DOHH2 (cell line): ENCODE results near the gene PAOX.

ENCODE experiments used
- CTCF ChIP-seq: fragments of 200-600 bp; sonication (generic); IDR thresholded peaks from one replicate; pipeline ENCODE4 v1.5.1; 2014; ENCODE audit warnings: antibody characterized with exemption, mild to moderate bottlenecking, low read depth, low read length; ENCODE audit not compliant: poor library complexity, severe bottlenecking
- EZH2phosphoT487 ChIP-seq: fragments of 200-600 bp; sonication (generic); IDR thresholded peaks from 2 replicates; pipeline ENCODE4 v1.6.1; 2017; ENCODE audit warnings: borderline replicate concordance, mild to moderate bottlenecking, antibody characterized with exemption, low read length, moderate library complexity, mixed read lengths

GRCh38 chr10:133439517-133440461, 60.7 kb downstream of the PAOX start:
- TF ChIP-seq CTCF (no peak), EZH2phosphoT487 (no peak)
